RWPE1 (cell line): ENCODE measurements around the gene DNAI1.
A peak's percentile ranks its signal among the peaks of the same experiment; 100 is the strongest.
"Not testable (repeated sequence)": the region's sequence is repeated elsewhere in the genome, so short reads cannot be mapped to it uniquely, and the experiment has no call there.

Source experiments
- CTCF ChIA-PET: fragments of 350-600 bp; sonication (Branson Sonifier 250); formaldehyde crosslinking; extraction: SDS; loops from one replicate; lab custom pipeline; 2021; lab: Yijun Ruan, JAX
- POLR2A ChIA-PET: fragments of 400-600 bp; formaldehyde crosslinking; extraction: SDS; loops from one replicate; lab custom pipeline; 2020; ENCODE audit warnings: antibody characterized with exemption; ENCODE audit not compliant: low non-redundant PET; lab: Yijun Ruan, JAX
- DNase-seq: peaks from one replicate; pipeline ENCODE4 v3.0.0; 2012; ENCODE audit warnings: low spot score
- H3K27ac ChIP-seq: fragments of 450-650 bp; 2 replicates; pipeline ENCODE4 v1.5.1; 2017
- TF ChIP-seq, protein P1 (sequence below): fragments of 450-650 bp; conservative IDR thresholded peaks from 2 replicates; pipeline ENCODE4 v1.5.1; 2017; ENCODE audit warnings: low read depth, mild to moderate bottlenecking

The DNAI1 gene

DNA sequence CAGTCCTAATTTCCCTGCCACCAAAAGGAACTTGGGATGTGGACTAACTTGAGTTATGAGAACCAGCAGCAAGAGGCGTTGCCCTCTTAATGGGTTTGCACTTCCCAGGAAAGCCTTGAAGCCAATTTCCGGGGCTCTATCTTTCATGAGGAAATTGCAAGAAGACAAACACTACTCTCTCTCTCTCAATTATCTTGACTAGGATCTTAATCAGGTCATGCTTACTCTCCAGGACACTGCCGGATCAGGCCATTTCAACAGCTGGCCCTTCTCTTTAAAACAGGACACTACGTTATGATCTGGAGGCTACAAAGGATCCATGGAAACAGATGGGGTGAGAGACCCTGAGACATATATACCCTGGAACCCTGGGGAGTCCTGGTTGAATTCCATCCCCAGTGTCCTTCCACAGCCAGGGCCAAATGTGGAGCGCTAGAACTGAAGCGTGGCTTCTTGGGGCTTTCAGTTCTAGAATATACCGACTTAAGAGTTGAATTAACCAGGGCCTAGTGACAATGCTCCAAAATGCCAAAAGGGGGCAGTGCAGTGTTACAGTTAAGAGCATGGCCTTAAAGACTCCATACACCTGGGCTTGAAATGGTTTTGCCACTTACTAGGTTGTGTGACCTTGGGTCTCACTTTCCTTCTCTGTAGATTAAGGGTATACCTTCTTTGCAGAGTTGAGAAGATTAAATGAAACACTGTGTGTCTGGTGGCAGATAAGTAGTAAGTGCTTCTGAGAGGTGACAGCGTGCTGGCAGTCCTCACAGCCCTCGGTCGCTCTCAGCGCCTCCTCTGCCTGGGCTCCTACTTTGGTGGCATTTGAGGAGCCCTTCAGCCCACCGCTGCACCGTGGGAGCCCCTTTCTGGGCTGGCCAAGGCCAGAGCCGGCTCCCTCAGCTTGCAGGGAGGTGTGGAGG is 21.3 kb upstream of the DNAI1 start:
- ChIA-PET CTCF (interaction anchor here (0.6 to 1.7 kb wide), 5 partner anchors 19 to 339 kb away, joined by 3 to 5 read pairs (median 3); no protein-coding TSS in a partner anchor), POLR2A (no interaction called here)
- DNase-seq = peak; percentile 64
- TF ChIP-seq, protein P1, sequence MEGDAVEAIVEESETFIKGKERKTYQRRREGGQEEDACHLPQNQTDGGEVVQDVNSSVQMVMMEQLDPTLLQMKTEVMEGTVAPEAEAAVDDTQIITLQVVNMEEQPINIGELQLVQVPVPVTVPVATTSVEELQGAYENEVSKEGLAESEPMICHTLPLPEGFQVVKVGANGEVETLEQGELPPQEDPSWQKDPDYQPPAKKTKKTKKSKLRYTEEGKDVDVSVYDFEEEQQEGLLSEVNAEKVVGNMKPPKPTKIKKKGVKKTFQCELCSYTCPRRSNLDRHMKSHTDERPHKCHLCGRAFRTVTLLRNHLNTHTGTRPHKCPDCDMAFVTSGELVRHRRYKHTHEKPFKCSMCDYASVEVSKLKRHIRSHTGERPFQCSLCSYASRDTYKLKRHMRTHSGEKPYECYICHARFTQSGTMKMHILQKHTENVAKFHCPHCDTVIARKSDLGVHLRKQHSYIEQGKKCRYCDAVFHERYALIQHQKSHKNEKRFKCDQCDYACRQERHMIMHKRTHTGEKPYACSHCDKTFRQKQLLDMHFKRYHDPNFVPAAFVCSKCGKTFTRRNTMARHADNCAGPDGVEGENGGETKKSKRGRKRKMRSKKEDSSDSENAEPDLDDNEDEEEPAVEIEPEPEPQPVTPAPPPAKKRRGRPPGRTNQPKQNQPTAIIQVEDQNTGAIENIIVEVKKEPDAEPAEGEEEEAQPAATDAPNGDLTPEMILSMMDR = peak; percentile 90
- H3K27ac ChIP-seq = no peak overlapping the region

DNA sequence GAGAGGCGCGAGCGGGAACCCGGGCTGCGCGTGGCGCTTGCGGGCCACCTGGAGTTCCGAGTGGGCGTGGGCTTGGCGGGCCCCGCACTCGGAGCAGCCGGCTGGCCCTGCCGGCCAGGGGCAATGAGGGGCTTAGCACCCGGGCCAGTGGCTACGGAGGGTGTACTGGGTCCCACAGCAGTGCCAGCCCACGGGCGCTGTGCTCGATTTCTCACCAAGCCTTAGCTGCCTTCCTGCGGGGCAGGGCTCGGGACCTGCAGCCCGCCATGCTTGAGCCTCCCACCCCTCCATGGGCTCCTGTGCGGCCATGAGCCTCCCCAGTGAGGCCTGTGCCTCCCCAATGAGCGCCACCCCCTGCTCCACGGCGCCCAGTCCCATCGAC is 20.7 kb upstream of the DNAI1 start:
- POLR2A ChIA-PET, DNase-seq: not testable (repeated sequence)
- CTCF ChIA-PET = interaction anchor here (0.7 to 1.7 kb wide), 3 partner anchors 33 to 67 kb away, joined by 3 to 5 read pairs (median 4); no protein-coding TSS in a partner anchor

DNA sequence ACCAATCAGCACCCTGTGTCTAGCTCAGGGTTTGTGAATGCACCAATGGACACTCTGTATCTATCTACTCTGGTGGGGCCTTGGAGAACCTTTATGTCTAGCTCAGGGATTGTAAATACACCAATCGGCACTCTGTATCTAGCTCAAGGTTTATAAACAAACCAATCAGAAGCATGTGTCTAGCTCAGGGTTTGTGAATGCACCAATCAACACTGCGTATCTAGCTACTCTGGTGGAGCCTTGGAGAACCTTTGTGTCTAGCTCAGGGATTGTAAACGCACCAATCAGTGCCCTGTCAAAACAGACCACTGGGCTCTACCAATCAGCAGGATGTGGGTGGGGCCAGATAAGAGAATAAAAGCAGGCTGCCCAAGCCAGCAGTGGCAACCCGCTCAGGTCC is 20.1 kb upstream of the DNAI1 start:
- POLR2A ChIA-PET, DNase-seq, H3K27ac ChIP-seq: not testable (repeated sequence)
- CTCF ChIA-PET = interaction anchor here (0.7 to 1.7 kb wide), 2 partner anchors 34 to 63 kb away, joined by 4 to 5 read pairs; no protein-coding TSS in a partner anchor

More for the DNA sequence above, 20.7 kb upstream of the DNAI1 start:
- H3K27ac ChIP-seq = not testable (repeated sequence)

DNA sequence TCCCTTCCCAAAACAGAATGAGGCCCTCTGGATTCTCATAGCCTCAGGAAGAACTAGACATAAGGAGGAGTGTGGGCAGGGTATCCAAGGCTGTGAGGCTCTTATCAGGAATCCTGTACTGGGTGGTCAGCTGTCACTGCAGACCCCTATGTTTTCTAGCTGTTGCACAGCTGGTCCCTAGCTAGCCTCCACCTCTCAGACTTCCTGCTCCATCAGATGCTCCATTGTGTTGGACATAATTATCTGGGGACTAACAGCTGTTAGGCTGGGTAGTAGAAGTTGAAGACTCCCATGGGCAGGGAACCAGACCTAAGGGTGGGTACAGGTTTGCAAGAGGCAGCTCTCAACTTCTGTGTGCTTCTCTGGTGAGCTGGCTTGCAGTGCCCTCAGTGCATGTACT is 18.6 kb upstream of the DNAI1 start:
- CTCF ChIA-PET = interaction anchor here (0.7 to 1.2 kb wide), 2 partner anchors 36 to 91 kb away, joined by 4 to 6 read pairs; no protein-coding TSS in a partner anchor
- no peak overlapping the region for H3K27ac ChIP-seq
- no peak for DNase-seq
- POLR2A ChIA-PET = interaction anchor here (0.6 kb wide), 1 partner anchor 122 kb away, joined by 3 read pairs; no protein-coding TSS in a partner anchor
- TF ChIP-seq, protein P1 = no peak

DNA sequence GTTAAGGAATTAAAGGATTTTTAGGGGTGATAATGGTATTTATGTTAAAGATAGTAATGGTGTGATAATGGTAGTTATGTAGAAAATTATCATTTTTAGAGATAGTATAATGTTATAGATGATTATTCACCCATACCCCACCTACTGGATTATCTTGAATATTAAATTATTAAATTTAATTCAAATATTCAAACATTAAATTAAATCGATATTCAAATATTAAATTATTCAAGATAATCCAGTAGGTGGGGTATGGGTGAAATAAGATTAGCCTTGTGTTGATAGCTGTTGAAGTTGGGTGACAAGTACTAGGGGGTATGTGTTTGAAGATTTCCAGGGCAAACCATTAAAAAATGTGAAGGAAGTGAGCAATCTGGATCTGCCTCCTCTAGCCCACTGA is 15.8 kb upstream of the DNAI1 start:
- TF ChIP-seq, protein P1 = no peak
- POLR2A ChIA-PET = no interaction called here
- DNase-seq = no peak
- H3K27ac ChIP-seq = no peak overlapping the region
- CTCF ChIA-PET = no interaction called here

DNA sequence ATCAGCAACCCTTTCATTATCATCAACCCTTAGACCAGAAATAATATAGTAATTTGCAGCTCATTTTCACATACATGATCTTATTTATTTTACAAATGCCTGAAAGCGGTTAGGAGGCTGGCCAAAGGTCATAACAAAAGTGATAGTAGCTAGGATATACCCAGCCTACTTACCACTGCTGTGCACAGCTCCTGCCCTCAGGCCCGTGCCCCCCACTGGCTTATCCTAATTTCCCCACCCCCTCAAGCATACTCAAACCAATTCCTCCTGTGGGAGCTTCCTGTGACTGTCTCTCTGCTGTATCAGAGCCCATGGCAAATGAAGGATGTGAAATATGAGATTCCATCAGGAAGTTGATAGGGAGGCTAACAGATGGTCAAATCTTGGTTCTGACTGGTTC is 15.1 kb upstream of the DNAI1 start:
- POLR2A ChIA-PET = no interaction called here
- H3K27ac ChIP-seq = no peak overlapping the region
- DNase-seq = no peak
- CTCF ChIA-PET = interaction anchor here (0.6 kb wide), 2 partner anchors 39 to 63 kb away, joined by 3 read pairs; no protein-coding TSS in a partner anchor
- TF ChIP-seq, protein P1 = no peak

DNA sequence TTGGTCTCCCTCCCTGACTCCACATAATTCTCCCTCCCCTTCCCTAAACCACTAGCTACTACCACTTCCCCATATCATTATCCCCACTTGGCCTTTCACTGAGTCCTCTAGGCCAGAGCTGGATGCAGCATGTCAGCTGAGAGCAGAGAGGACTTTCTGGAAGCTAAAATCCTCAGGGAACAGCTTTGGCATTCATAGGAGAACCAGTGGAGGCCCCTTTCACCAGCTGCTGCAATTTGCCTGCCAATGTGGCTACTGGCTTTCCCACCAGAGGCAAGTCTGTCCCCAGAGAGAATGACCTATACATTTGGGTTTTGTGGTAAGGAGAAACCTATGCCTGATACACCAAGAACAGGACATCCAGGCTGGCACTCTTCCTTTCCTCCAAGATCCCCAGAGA is 14.6 kb upstream of the DNAI1 start:
- ChIA-PET POLR2A (no interaction called here), CTCF (interaction anchor here (0.6 kb wide), 2 partner anchors 40 to 64 kb away, joined by 3 read pairs; no protein-coding TSS in a partner anchor)
- no peak overlapping the region for H3K27ac ChIP-seq
- TF ChIP-seq, protein P1 = no peak
- no peak for DNase-seq
